ENCODE measurements around the gene SUPT20HL1. TPM values are rescaled to one million over a fixed set of nuclear protein-coding genes. Genes with fewer than 3 reads are reported as not detected.

Gene SUPT20HL1
- total and polyA plus RNA-seq, 2 of the 4 experiments (the other 2 are of a cell fraction), result not detected

DNA sequence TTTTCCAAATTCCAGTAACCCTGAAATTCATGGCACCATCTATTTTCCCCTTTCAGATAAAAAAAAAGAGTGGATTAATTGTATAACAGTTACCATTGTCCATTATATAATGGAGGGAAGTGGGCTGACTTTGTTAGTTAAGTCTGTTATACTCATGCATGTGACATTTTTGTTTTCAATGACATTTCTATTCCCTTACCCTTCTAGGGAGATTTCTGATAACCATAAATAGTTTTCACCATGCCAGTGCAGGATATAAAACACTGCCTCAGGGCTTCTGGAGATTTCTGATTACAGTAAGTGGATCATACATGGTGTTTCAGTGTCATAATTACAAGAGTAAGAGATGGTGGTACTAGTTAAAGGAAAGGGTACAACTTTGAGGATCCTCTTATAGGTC lies 45.5 kb downstream of the SUPT20HL1 start:
- Histone ChIP-seq H2AFZ (replicated peaks; ENCODE audit: low read length, poor library complexity) (no peak overlapping the region), H3K4me3 (ENCODE audit: insufficient read depth, low read depth, low read length) (no peak overlapping the region), H3K9ac (ENCODE audit: low read depth, low read length) (no peak overlapping the region), H2BK5ac (ENCODE audit: low read depth, low read length, poor library complexity, severe bottlenecking) (no peak overlapping the region), H3K79me1 (ENCODE audit: low read depth in 1 of 2, low read length in 2 of 2) (no peaks in the 10 kb centered on the region), H2BK120ac (ENCODE audit: low read depth, low read length) (no peak overlapping the region), H2AK9ac (replicated peaks; ENCODE audit: low read depth, low read length, poor library complexity) (no peak overlapping the region), H3K4ac (ENCODE audit: low read depth, low read length) (no peak overlapping the region), H3K56ac (ENCODE audit: extremely low read depth, insufficient read depth, low read length) (no peak overlapping the region), H3K9me3 (ENCODE audit: control insufficient read depth, insufficient read depth, low read length) (no peaks in the 10 kb centered on the region), H3K18ac (ENCODE audit: low read depth, low read length) (no peak overlapping the region), H3K4me2 (ENCODE audit: low read depth, low read length) (no peak overlapping the region), H3K9me1 (ENCODE audit: insufficient read depth, low read length) (no peaks in the 10 kb centered on the region), H4K5ac (ENCODE audit: low read depth, low read length) (no peak overlapping the region), H3K23ac (ENCODE audit: low read depth, low read length) (no peak overlapping the region), H4K8ac (ENCODE audit: low read depth in 2 of 2, low read length in 2 of 2) (no peak overlapping the region), H3K36me3 (ENCODE audit: control insufficient read depth, insufficient read depth, low read length) (no peaks in the 10 kb centered on the region), H4K91ac (ENCODE audit: insufficient read depth, low read depth, low read length) (no peak overlapping the region), H3K27me3 (ENCODE audit: control insufficient read depth, insufficient read depth, low read length) (peaks cover 5% of the 10 kb centered on the region), H2AK5ac (ENCODE audit: low read depth, low read length) (no peak overlapping the region), H2BK15ac (ENCODE audit: low read depth, low read length) (no peak overlapping the region), H2BK20ac (ENCODE audit: low read depth, low read length) (no peak overlapping the region), H3K27ac (ENCODE audit: insufficient read depth, low read length) (no peak overlapping the region), H3K14ac (replicated peaks; ENCODE audit: low read depth, low read length) (no peak overlapping the region), H3K4me1 (ENCODE audit: control insufficient read depth, insufficient read depth, low read length) (no peaks in the 10 kb centered on the region), H4K20me1 (ENCODE audit: insufficient read depth, low read length) (no peaks in the 10 kb centered on the region)
- in situ Hi-C loops (cut with MboI; ENCODE audit: low sequenced_read_pairs) (no loop called here), intact Hi-C loops (cut with micrococcal nuclease) (no loop called here), dilution Hi-C loops (cut with HindIII; ENCODE audit: low sequenced_read_pairs, unreplicated experiment) (no loop called here)
- ChIA-PET CTCF (interaction anchor here (0.7 kb wide), 1 partner anchor 101 kb away, joined by 3 read pairs; no protein-coding TSS in a partner anchor), POLR2A (ENCODE audit: unreplicated experiment) (no interaction called here)
- TF ChIP-seq RFX5 (IDR thresholded peaks at IDR 0.05; ENCODE audit: low read depth, low read length) (no peak), BHLHE40 (IDR thresholded peaks at IDR 0.05; ENCODE audit: low read depth, low read length) (no peak), RAD21 (IDR thresholded peaks at IDR 0.05; ENCODE audit: low read length) (no peak), CHD1 (IDR thresholded peaks at IDR 0.05; ENCODE audit: low read depth, low read length) (no peak), CEBPB (IDR thresholded peaks at IDR 0.05; ENCODE audit: low read depth, low read length) (no peak), NFE2L2 (IDR thresholded peaks at IDR 0.05; ENCODE audit: low read depth, low read length) (no peak), MAZ (IDR thresholded peaks at IDR 0.05; ENCODE audit: borderline replicate concordance, low read depth, low read length) (no peak), SMC3 (IDR thresholded peaks at IDR 0.05; ENCODE audit: low read depth, low read length) (no peak), RCOR1 (IDR thresholded peaks at IDR 0.05; ENCODE audit: insufficient replicate concordance, low read length) (no peak), MXI1 (IDR thresholded peaks at IDR 0.05; ENCODE audit: borderline replicate concordance, low read depth, low read length) (no peak)
- TF ChIP-seq, protein P1, sequence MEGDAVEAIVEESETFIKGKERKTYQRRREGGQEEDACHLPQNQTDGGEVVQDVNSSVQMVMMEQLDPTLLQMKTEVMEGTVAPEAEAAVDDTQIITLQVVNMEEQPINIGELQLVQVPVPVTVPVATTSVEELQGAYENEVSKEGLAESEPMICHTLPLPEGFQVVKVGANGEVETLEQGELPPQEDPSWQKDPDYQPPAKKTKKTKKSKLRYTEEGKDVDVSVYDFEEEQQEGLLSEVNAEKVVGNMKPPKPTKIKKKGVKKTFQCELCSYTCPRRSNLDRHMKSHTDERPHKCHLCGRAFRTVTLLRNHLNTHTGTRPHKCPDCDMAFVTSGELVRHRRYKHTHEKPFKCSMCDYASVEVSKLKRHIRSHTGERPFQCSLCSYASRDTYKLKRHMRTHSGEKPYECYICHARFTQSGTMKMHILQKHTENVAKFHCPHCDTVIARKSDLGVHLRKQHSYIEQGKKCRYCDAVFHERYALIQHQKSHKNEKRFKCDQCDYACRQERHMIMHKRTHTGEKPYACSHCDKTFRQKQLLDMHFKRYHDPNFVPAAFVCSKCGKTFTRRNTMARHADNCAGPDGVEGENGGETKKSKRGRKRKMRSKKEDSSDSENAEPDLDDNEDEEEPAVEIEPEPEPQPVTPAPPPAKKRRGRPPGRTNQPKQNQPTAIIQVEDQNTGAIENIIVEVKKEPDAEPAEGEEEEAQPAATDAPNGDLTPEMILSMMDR (conservative IDR thresholded peaks at IDR 0.05; ENCODE audit: low read depth, low read length), result no peak
- ATAC-seq (ENCODE audit: low read depth) (no peak), DNase-seq (no peak)
- BruUV-seq (replicated peaks), result no TSS peak

All from IMR-90 (cell line).